Calu3 (cell line): ENCODE data around the gene TBX2. TPM values are rescaled to one million over a fixed set of nuclear protein-coding genes. Genes with fewer than 3 reads are reported as not detected.

ENCODE experiments used
- BruUV-seq: library from RNA; stranded (reverse); fragments of 400-500 nt; replicated peaks from 2 replicates; lab custom pipeline; 2021; lab: Mats Ljungman, UMichigan
- CTCF ChIA-PET: fragments of 300-600 bp; sonication (Branson Sonifier 250); formaldehyde crosslinking; loops from one replicate; lab custom pipeline; 2022; ENCODE audit warnings: antibody characterized with exemption; lab: Charles Lee
- DNase-seq: peaks from one replicate; pipeline ENCODE4 v3.0.0; 2022
- H3K27ac Mint-ChIP-seq: one replicate; pipeline ENCODE4 v1.8.0; 2022; ENCODE audit warnings: mixed read lengths; ENCODE audit not compliant: unreplicated experiment
- H3K27me3 Mint-ChIP-seq: one replicate; pipeline ENCODE4 v1.8.0; 2022; ENCODE audit warnings: mixed read lengths; ENCODE audit not compliant: unreplicated experiment
- H3K36me3 Mint-ChIP-seq: one replicate; pipeline ENCODE4 v1.8.0; 2022; ENCODE audit warnings: mild to moderate bottlenecking, moderate library complexity, mixed read lengths; ENCODE audit not compliant: insufficient read depth, unreplicated experiment
- H3K4me1 Mint-ChIP-seq: one replicate; pipeline ENCODE4 v1.8.0; 2022; ENCODE audit warnings: mild to moderate bottlenecking, low read depth, mixed read lengths; ENCODE audit not compliant: unreplicated experiment
- H3K4me3 Mint-ChIP-seq: one replicate; pipeline ENCODE4 v1.8.0; 2022; ENCODE audit warnings: mild to moderate bottlenecking, low read depth, moderate library complexity, mixed read lengths; ENCODE audit not compliant: unreplicated experiment
- H3K9me3 Mint-ChIP-seq: one replicate; pipeline ENCODE4 v1.8.0; 2022; ENCODE audit warnings: low read depth, mixed read lengths; ENCODE audit not compliant: unreplicated experiment
- intact Hi-C: fragments of 100-400 bp; cut with micrococcal nuclease; formaldehyde crosslinking; loops from one replicate; pipeline ENCODE4 v1.10.0; 2022; ENCODE audit not compliant: unreplicated experiment
- total RNA-seq: library from RNA; stranded (reverse); gene quantifications from 2 replicates; pipeline ENCODE4 v1.2.3, GENCODE V29; 2022
- TF ChIP-seq, protein P1 (sequence below): fragments of 200-600 bp; IDR thresholded peaks from one replicate; pipeline ENCODE4 v1.8.0; 2022; ENCODE audit warnings: antibody characterized with exemption; ENCODE audit not compliant: unreplicated experiment

The TBX2 gene
- total RNA-seq, 1 experiment from 2014 or later, result 0.14 TPM

DNA sequence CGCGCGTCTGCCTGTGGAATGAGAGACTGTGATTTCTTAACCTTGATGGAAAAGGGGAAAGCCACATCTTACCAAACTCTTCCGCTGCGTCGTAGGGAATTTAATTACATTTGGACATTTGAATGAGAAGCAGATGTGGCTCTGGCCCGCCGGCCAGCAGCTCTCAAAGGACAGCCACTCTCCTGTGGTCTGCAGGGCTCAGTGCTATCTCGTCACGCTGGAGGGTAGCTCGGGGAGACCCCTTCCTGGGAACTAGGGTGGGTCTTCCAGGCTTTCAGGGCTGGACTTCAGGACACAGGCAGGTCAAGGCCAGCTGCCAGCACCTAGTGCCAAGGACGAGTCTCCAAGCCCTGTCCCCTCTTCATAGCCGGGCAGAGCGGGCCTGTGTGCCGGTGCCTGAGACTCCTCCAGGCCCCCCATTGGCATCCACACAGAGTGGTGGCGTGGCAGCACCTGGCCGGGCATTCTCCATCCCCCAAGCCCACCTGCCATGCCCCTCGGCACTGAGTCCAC is 15.9 kb upstream of the TBX2 start:
- Mint-ChIP-seq H3K36me3 (no peaks in the 10 kb centered on the region), H3K4me3 (no peak overlapping the region)
- BruUV-seq, result no TSS peak

DNA sequence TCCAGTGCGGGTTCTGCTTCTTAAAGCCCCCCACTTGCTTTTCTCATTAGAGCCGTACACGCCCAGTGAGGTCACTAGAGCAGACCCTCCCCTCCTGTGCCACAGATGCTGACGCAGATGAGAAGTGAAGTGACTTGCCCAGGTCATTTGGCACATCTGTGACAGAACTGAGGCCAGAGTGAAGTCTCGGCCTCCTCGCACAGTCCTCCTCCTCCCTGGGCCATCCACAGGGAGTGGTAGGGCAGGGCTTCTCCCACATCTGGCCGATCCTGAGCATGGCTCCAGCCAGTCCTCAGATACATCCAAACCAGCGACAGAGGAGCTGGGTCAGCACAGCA is 15.3 kb upstream of the TBX2 start:
- Mint-ChIP-seq H3K4me3 (no peak overlapping the region), H3K36me3 (no peaks in the 10 kb centered on the region), H3K27ac (no peak overlapping the region), H3K27me3 (peaks cover 10% of the 10 kb centered on the region), H3K9me3 (no peaks in the 10 kb centered on the region), H3K4me1 (no peaks in the 10 kb centered on the region)
- TF ChIP-seq, protein P1, sequence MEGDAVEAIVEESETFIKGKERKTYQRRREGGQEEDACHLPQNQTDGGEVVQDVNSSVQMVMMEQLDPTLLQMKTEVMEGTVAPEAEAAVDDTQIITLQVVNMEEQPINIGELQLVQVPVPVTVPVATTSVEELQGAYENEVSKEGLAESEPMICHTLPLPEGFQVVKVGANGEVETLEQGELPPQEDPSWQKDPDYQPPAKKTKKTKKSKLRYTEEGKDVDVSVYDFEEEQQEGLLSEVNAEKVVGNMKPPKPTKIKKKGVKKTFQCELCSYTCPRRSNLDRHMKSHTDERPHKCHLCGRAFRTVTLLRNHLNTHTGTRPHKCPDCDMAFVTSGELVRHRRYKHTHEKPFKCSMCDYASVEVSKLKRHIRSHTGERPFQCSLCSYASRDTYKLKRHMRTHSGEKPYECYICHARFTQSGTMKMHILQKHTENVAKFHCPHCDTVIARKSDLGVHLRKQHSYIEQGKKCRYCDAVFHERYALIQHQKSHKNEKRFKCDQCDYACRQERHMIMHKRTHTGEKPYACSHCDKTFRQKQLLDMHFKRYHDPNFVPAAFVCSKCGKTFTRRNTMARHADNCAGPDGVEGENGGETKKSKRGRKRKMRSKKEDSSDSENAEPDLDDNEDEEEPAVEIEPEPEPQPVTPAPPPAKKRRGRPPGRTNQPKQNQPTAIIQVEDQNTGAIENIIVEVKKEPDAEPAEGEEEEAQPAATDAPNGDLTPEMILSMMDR, result no peak
- CTCF ChIA-PET, result no interaction called here
- no TSS peak for BruUV-seq
- DNase-seq, result no peak
- intact Hi-C loops, result no loop called here

More for the DNA sequence above, 15.9 kb upstream of the TBX2 start:
- H3K27me3 Mint-ChIP-seq, result peaks cover 4% of the 10 kb centered on the region
- H3K27ac Mint-ChIP-seq, result no peak overlapping the region
- CTCF ChIA-PET, result no interaction called here
- TF ChIP-seq, protein P1, result no peak
- no peaks in the 10 kb centered on the region for H3K9me3 Mint-ChIP-seq
- intact Hi-C loops, result no loop called here
- no peak for DNase-seq
- H3K4me1 Mint-ChIP-seq, result no peaks in the 10 kb centered on the region

DNA sequence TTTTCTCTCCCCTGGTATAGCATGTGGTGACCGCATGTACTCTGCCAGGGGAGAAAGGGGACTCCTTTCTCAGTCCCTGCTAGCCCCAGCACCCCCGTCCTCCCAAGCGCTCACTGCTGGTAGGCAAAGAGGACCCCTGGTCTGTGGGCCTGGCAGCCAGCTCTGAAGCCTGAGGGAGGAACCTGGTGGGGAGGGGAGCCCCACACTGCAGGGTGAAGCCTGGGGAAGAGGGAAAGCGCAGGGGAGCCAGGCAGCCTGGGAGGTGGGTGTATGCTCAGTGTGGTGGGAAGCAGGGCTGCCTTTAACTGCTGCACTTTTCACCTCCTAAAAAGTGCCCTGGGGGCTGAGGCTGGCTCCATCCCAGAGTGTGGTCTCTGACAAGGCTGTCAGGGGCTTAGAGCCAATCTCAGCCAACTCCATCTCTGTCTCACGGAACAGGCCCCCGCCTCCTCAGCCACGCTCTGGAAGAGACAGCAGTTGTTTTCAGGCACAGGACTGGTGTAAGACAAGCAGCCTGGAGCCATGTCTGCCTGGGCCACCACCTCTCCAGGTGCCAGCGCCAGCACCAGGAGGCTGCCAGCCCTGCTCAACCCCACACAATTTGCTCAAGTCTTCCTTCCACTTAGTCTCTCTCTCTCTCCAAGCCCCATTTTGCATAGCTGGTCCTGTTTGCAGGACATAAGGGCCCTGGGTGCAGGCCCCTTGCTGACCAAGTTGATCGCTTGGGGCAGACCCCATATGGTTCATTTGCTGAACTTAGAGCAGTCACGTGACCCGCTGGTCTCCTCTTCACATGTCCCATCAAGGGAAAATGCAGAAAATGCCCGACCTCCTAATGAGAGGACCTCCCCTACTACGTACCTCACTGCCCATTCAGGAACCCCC is 14.7 kb upstream of the TBX2 start:
- TF ChIP-seq, protein P1, result no peak
- no peak overlapping the region for H3K27ac Mint-ChIP-seq
- H3K36me3 Mint-ChIP-seq, result no peaks in the 10 kb centered on the region
- H3K4me1 Mint-ChIP-seq, result no peaks in the 10 kb centered on the region
- H3K9me3 Mint-ChIP-seq, result no peaks in the 10 kb centered on the region
- CTCF ChIA-PET, result no interaction called here
- peaks cover 13% of the 10 kb centered on the region for H3K27me3 Mint-ChIP-seq
- DNase-seq, result no peak
- no peak overlapping the region for H3K4me3 Mint-ChIP-seq
- BruUV-seq, result no TSS peak
- intact Hi-C loops, result no loop called here

DNA sequence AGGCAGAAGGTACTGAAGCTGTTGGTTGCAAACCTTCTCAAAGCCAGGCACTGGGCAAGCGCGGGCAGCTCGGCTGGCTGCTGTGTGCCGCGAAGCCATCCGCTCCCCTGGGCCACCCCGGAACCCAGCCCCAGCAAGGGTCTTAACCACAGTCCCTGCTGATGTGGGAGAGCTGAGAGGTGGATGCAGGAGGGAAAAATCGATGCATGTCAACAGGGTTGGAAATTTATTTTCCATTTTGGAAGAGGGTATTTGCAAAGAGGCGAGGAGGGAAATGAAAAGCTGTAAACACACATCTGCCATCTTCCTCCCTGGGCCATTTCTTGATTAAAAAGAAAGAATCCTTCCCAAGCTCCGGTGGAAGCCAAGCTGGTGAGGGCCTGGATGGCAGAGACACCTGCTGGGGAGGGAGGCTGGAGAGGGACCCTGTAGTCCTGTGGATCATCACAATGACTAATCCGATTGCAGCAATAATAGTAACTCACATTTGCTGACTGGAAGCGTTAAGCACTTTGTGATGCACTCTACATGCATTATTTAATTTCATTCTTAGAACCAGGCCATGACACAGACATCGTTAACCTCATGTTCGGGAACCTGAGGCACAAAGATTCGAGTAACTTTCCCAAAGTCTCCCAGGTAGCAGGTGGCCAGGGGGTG is 13.9 kb upstream of the TBX2 start:
- TF ChIP-seq, protein P1, result no peak
- Mint-ChIP-seq H3K4me3 (no peak overlapping the region), H3K4me1 (no peaks in the 10 kb centered on the region), H3K9me3 (no peaks in the 10 kb centered on the region), H3K36me3 (no peaks in the 10 kb centered on the region), H3K27me3 (peaks cover 13% of the 10 kb centered on the region), H3K27ac (no peak overlapping the region)
- no peak for DNase-seq
- CTCF ChIA-PET, result interaction anchor here (0.6 kb wide), 1 partner anchor 277 kb away, joined by 5 read pairs; no protein-coding TSS in a partner anchor
- no TSS peak for BruUV-seq
- intact Hi-C loops, result no loop called here
